ENCODE measurements around the gene ELF1.
"Not testable (repeated sequence)": the region's sequence is repeated elsewhere in the genome, so short reads cannot be mapped to it uniquely, and the experiment has no call there.

Gene ELF1

GRCh38 chr13:40983725-40984667, 35.1 kb downstream of the ELF1 start:
- in situ Hi-C loops (cut with HindIII; ENCODE audit: low sequenced_read_pairs): no loop called here

- in situ Hi-C loops (cut with HindIII; ENCODE audit: low sequenced_read_pairs): no loop called here
Observed at GRCh38 chr13:40983259-40983658, 35.9 kb downstream of the ELF1 start.

GRCh38 chr13:40982772-40983171, 36.3 kb downstream of the ELF1 start:
- in situ Hi-C loops (cut with HindIII; ENCODE audit: low sequenced_read_pairs): no loop called here

- in situ Hi-C loops (cut with HindIII; ENCODE audit: low sequenced_read_pairs): no loop called here
Observed at GRCh38 chr13:40981949-40982348, 37.2 kb downstream of the ELF1 start.

- in situ Hi-C loops (cut with HindIII; ENCODE audit: low sequenced_read_pairs): no loop called here
Observed at GRCh38 chr13:40981361-40981760, 37.8 kb downstream of the ELF1 start.

- in situ Hi-C loops (cut with HindIII; ENCODE audit: low sequenced_read_pairs): no loop called here
Observed at GRCh38 chr13:40980461-40980860, 38.7 kb downstream of the ELF1 start.

- in situ Hi-C loops (cut with HindIII; ENCODE audit: low sequenced_read_pairs): no loop called here
Observed at GRCh38 chr13:40979232-40979631, 39.9 kb downstream of the ELF1 start.

GRCh38 chr13:40978109-40978508, 41.0 kb downstream of the ELF1 start:
- in situ Hi-C loops (cut with HindIII; ENCODE audit: low sequenced_read_pairs): not testable (repeated sequence)

GRCh38 chr13:40975441-40975840, 43.7 kb downstream of the ELF1 start:
- in situ Hi-C loops (cut with HindIII; ENCODE audit: low sequenced_read_pairs): no loop called here

- in situ Hi-C loops (cut with HindIII; ENCODE audit: low sequenced_read_pairs): no loop called here
Observed at GRCh38 chr13:40974460-40975407, 44.4 kb downstream of the ELF1 start.

- in situ Hi-C loops (cut with HindIII; ENCODE audit: low sequenced_read_pairs): no loop called here
Observed at GRCh38 chr13:40973409-40973808, 45.7 kb downstream of the ELF1 start.

- in situ Hi-C loops (cut with HindIII; ENCODE audit: low sequenced_read_pairs): no loop called here
Observed at GRCh38 chr13:40971321-40971720, 47.8 kb downstream of the ELF1 start.

- in situ Hi-C loops (cut with HindIII; ENCODE audit: low sequenced_read_pairs): no loop called here
Observed at GRCh38 chr13:40970803-40971202, 48.3 kb downstream of the ELF1 start.

GRCh38 chr13:40969169-40969901, 49.8 kb downstream of the ELF1 start:
- in situ Hi-C loops (cut with HindIII; ENCODE audit: low sequenced_read_pairs): no loop called here

- in situ Hi-C loops (cut with HindIII; ENCODE audit: low sequenced_read_pairs): no loop called here
Observed at GRCh38 chr13:40968416-40969000, 50.6 kb downstream of the ELF1 start.

GRCh38 chr13:40966298-40966697, 52.8 kb downstream of the ELF1 start:
- in situ Hi-C loops (cut with HindIII; ENCODE audit: low sequenced_read_pairs): no loop called here

GRCh38 chr13:40963927-40964326, 55.2 kb downstream of the ELF1 start:
- in situ Hi-C loops (cut with HindIII; ENCODE audit: low sequenced_read_pairs): no loop called here

GRCh38 chr13:40961826-40962225, 57.3 kb downstream of the ELF1 start:
- in situ Hi-C loops (cut with HindIII; ENCODE audit: low sequenced_read_pairs): no loop called here

- in situ Hi-C loops (cut with HindIII; ENCODE audit: low sequenced_read_pairs): no loop called here
Observed at GRCh38 chr13:40961214-40961613, 57.9 kb downstream of the ELF1 start.

GRCh38 chr13:40960716-40961115, 58.4 kb downstream of the ELF1 start:
- in situ Hi-C loops (cut with HindIII; ENCODE audit: low sequenced_read_pairs): no loop called here

GRCh38 chr13:40958655-40959054, 60.5 kb downstream of the ELF1 start:
- in situ Hi-C loops (cut with HindIII; ENCODE audit: low sequenced_read_pairs): no loop called here
